ENCODE measurements around the gene PLPP4. TPM values are rescaled to one million over a fixed set of nuclear protein-coding genes. Genes with fewer than 3 reads are reported as not detected.

The PLPP4 gene
- total and polyA plus RNA-seq, 2 donors (not counting 3 experiments of a cell fraction or from before 2014, with no cell fraction given), result 15.5 to 36.4 TPM

- Histone ChIP-seq H3K9me1 (replicated peaks; ENCODE audit: control insufficient read depth, extremely low read depth, insufficient read depth, low read length) (no peaks in the 10 kb centered on the region), H4K20me1 (replicated peaks; ENCODE audit: control insufficient read depth, extremely low read depth, insufficient read depth, low read length) (no peaks in the 10 kb centered on the region), H3K9ac (replicated peaks; ENCODE audit: extremely low read depth, insufficient read depth, low read length) (no peak overlapping the region), H3K9me3 (replicated peaks; ENCODE audit: control insufficient read depth, insufficient read depth, low read length) (no peaks in the 10 kb centered on the region), H3K79me2 (ENCODE audit: control insufficient read depth, insufficient read depth, low read length) (no peaks in the 10 kb centered on the region), H2AFZ (ENCODE audit: low read depth, low read length) (no peak overlapping the region), H3K4me2 (ENCODE audit: insufficient read depth, low read length) (no peak overlapping the region), H3K4me3 (replicated peaks in 1 of 3; ENCODE audit: insufficient read depth in 1 of 3, low read depth in 1 of 3, low read length in 3 of 3) (no peak overlapping the region), H3K27ac (ENCODE audit: insufficient read depth, low read depth, low read length) (no peak overlapping the region), H3K4me1 (ENCODE audit: control insufficient read depth, extremely low read depth, insufficient read depth, low read length) (peaks cover 8% of the 10 kb centered on the region), H3K36me3 (ENCODE audit: control insufficient read depth in 2 of 2, extremely low read depth in 1 of 2, insufficient read depth in 2 of 2, low read length in 2 of 2) (no peaks in the 10 kb centered on the region), H3K27me3 (ENCODE audit: control insufficient read depth in 2 of 2, insufficient read depth in 2 of 2, low read length in 2 of 2) (no peaks in the 10 kb centered on the region)
- dilution Hi-C loops (cut with MboI; ENCODE audit: extremely low pct_ligation_motif_present, low sequenced_read_pairs), result no loop called here
- FAIRE-seq, result no peak
- DNase-seq (ENCODE audit: low read depth, low spot score), result no peak
- no TSS peak for BruUV-seq (replicated peaks)
- POLR2A ChIA-PET, result no interaction called here
- CTCF ChIA-PET, result no interaction called here
- TF ChIP-seq MYC (IDR thresholded peaks at IDR 0.05; ENCODE audit: low read depth, low read length) (no peak), CTCF (IDR thresholded peaks at IDR 0.05; ENCODE audit: extremely low read depth in 1 of 2, insufficient read depth in 1 of 2, low read depth in 1 of 2, low read length in 2 of 2) (no peak)
- intact Hi-C loops (cut with micrococcal nuclease), result no loop called here
Observed at GRCh38 chr10:120483006-120483405, 26.0 kb downstream of the PLPP4 start.

- no peak for FAIRE-seq
- no peak for DNase-seq (ENCODE audit: low read depth, low spot score)
- intact Hi-C loops (cut with micrococcal nuclease), result no loop called here
- no TSS peak for BruUV-seq (replicated peaks)
- no peak overlapping the region for H3K27ac ChIP-seq (ENCODE audit: insufficient read depth, low read depth, low read length)
- H3K9me1 ChIP-seq (replicated peaks; ENCODE audit: control insufficient read depth, extremely low read depth, insufficient read depth, low read length), result no peaks in the 10 kb centered on the region
- no peaks in the 10 kb centered on the region for H3K36me3 ChIP-seq (ENCODE audit: control insufficient read depth in 2 of 2, extremely low read depth in 1 of 2, insufficient read depth in 2 of 2, low read length in 2 of 2)
- no peaks in the 10 kb centered on the region for H4K20me1 ChIP-seq (replicated peaks; ENCODE audit: control insufficient read depth, extremely low read depth, insufficient read depth, low read length)
- H3K79me2 ChIP-seq (ENCODE audit: control insufficient read depth, insufficient read depth, low read length), result no peaks in the 10 kb centered on the region
- H3K4me2 ChIP-seq (ENCODE audit: insufficient read depth, low read length), result no peak overlapping the region
- no peak overlapping the region for H2AFZ ChIP-seq (ENCODE audit: low read depth, low read length)
- H3K4me3 ChIP-seq (replicated peaks in 1 of 3; ENCODE audit: insufficient read depth in 1 of 3, low read depth in 1 of 3, low read length in 3 of 3), result no peak overlapping the region
- CTCF ChIA-PET, result no interaction called here
- no peaks in the 10 kb centered on the region for H3K9me3 ChIP-seq (replicated peaks; ENCODE audit: control insufficient read depth, insufficient read depth, low read length)
- no peak overlapping the region for H3K9ac ChIP-seq (replicated peaks; ENCODE audit: extremely low read depth, insufficient read depth, low read length)
- dilution Hi-C loops (cut with MboI; ENCODE audit: extremely low pct_ligation_motif_present, low sequenced_read_pairs), result no loop called here
- H3K27me3 ChIP-seq (ENCODE audit: control insufficient read depth in 2 of 2, insufficient read depth in 2 of 2, low read length in 2 of 2), result no peaks in the 10 kb centered on the region
- POLR2A ChIA-PET, result no interaction called here
- peaks cover 5% of the 10 kb centered on the region for H3K4me1 ChIP-seq (ENCODE audit: control insufficient read depth, extremely low read depth, insufficient read depth, low read length)
- TF ChIP-seq CTCF (IDR thresholded peaks at IDR 0.05; ENCODE audit: extremely low read depth in 1 of 2, insufficient read depth in 1 of 2, low read depth in 1 of 2, low read length in 2 of 2), result no peak
- no peak for TF ChIP-seq JUN (IDR thresholded peaks at IDR 0.05; ENCODE audit: borderline replicate concordance, insufficient read depth, insufficient read length, low read depth)
- no peak for TF ChIP-seq FOS (IDR thresholded peaks at IDR 0.05; ENCODE audit: borderline replicate concordance, insufficient read depth, low read length)
- no peak for TF ChIP-seq EZH2 (IDR thresholded peaks at IDR 0.05; ENCODE audit: borderline replicate concordance, low read depth, low read length, severe bottlenecking)
- no peak for TF ChIP-seq GATA2 (IDR thresholded peaks at IDR 0.05; ENCODE audit: insufficient read depth, insufficient read length, low read depth, low read length)
- no peak for TF ChIP-seq POLR2A (IDR thresholded peaks at IDR 0.05; ENCODE audit: low read depth, low read length)
- TF ChIP-seq MAX (IDR thresholded peaks at IDR 0.05; ENCODE audit: insufficient read depth, insufficient read length), result no peak
- TF ChIP-seq MYC (IDR thresholded peaks at IDR 0.05; ENCODE audit: low read depth, low read length), result no peak
- no peak for TF ChIP-seq POLR2AphosphoS5 (IDR thresholded peaks at IDR 0.05; ENCODE audit: insufficient read depth, low read depth, low read length)
Observed at GRCh38 chr10:120483651-120484301, 26.7 kb downstream of the PLPP4 start.
